H1 (cell line): ENCODE results near the gene GIPC1.

Experiments used
- BCL11A ChIP-seq, 2 experiments: IDR thresholded peaks; one replicate each; pipeline ENCODE4 v1.6.1; 2011; ENCODE audit warnings: low read depth in 2 of 2, low read length in 2 of 2, mild to moderate bottlenecking in 2 of 2
- CEBPB ChIP-seq: IDR thresholded peaks from 2 replicates; pipeline ENCODE4 v1.6.1; 2012; ENCODE audit warnings: low read depth, low read length
- CHD2 ChIP-seq: IDR thresholded peaks from 2 replicates; pipeline ENCODE4 v1.6.1; 2012; ENCODE audit warnings: low read length, improper control_type of control experiment
- POLR2AphosphoS5 ChIP-seq: IDR thresholded peaks from 2 replicates; pipeline ENCODE4 v1.6.1; 2011; ENCODE audit warnings: low read depth, low read length

- TF ChIP-seq CHD2 = no peak
- no peak for TF ChIP-seq POLR2AphosphoS5
- no peak for TF ChIP-seq CEBPB
- no peak for TF ChIP-seq BCL11A (IDR thresholded peaks at IDR 0.05; ENCODE audit: low read depth in 2 of 2, low read length in 2 of 2)
Measured at GRCh38 chr19:14497228-14497921, 1.4 kb upstream of the GIPC1 start.
